ENCODE data around the gene ACTR5.
A peak's percentile ranks its signal among the peaks of the same experiment; 100 is the strongest.

Gene ACTR5

DNA sequence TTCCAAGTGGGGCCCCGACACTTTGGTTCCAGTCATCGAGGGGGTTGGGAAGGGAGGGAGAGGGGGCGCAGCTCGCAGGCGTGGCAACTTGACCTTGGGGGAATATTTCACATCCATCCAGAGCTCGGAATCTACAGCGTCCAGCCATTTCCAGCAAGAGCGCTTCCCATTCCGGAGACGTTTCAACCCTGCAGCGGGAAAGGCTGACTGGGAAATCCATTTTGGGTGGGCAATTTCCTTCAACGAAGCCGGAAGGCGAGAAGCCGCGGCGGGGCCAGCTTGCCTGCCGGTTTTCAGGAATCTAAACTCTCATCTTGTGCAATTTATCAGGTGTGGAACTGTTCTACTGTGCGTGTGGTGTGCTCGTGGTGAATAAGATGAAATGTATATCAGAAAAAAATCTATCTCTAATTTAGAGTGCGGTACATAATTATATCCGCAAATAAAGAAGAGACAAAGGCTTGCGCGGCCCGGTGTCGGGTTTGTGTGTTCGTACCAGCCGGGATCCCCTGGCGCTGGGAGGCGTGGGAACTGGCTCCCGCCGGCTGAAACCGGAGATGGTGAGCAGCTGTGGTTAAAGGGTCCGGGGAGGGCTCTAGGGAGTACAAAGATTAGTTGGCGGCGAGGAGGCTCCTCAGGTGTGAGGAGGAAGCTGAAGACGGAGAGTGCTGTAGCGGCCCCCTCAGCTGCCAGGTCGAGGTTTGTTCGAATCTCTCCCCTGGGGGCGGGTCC is 19.2 kb upstream of the ACTR5 start:
- DNase-seq (peak; percentile 27), ATAC-seq (no peak)

DNA sequence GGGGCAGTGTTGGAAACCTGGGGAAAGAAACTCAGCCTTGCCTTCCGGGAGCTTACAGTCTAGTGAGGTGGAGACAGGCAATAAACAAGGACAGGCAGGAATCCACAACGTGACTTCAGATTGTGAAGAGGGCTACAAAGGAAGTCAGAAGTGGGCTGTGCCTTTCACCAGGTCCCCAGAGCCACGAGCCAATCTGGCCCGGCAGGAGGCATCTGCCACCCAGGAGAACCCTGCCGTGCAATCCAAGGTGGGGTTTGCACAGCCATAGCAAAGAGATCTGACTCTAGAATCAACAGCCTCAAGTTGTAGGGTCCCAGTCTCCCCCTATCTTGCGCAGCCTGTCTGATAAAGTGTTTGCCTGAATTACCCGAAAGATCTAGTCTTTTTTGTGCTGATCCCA is 18.5 kb upstream of the ACTR5 start:
- ATAC-seq = no peak
- DNase-seq = peak; percentile 14

DNA sequence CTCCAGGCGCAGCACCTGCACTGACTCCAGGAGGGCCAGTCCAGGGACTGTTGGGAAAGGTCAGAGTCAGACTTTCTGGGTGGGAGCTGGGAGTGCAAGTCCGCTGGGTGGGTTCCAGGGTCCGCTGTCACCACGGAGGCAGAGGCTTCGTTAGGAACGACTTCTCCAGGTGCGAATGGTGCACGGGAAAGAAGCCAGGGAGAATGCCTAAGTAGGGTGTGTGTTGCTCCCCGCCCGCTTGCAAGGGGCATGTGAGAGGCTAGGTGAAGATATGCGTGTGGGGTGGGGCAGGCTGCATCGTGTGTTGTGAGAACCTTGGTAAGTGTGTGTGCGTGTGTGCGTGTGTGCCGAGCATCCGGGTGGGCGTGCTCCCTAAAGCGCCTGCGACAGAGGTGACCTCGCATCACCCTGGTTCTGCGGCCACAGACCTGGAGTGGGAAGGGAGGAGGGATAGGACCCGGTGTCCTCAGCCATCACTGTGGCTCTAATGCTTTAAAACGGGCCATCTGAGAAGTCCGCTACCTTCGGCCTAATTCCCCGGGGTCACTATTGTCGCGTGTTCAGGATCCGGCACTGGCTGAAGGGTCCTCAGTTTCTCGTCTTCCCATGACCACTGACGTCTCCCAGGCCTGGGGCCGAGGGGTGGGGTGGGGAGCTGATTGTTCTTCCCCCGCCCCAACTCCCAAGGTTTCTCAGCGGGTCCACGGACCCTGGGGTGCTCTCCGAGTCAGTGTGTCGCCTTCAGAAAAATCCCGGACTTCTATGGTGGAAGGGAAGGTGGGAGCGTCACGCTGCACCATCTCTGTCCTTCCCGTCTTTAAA is 17.9 kb upstream of the ACTR5 start:
- ATAC-seq = no peak
- DNase-seq = peak; percentile 7

DNA sequence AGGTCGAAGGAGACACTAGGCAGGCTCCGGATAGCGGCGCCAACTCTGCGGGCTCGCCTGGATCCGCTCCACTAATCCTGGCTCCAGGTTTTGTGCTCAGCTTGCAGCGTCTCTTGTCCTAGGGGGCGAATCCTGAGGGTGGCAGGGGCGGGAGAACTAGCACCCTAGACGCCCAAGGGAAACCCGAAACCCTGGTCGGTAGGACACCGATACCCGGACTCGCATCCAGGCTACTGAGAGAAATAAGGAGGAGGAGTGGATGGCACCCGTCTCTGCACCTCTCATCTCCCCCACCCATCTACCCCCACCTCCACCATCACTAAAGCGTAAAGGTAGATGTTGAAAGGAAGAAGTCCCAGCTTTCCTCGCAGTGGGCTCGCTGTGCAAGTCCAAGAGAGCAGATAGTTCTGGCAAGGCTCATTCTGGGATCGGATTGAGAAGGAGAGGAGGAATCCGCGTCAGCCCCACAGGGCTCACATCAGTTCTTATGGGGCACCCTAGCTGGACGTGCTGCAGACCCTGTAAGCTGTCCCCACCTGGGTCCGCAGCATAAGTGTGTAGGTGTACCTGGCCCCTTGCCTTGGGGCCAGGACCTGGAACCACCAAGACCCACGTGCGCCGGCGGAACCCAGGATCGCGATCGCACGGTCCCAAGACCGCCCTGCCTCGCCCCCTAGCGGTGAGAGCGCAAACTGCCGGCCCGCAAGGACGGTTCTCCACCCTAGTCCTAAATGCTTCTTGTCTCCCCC is 17.1 kb upstream of the ACTR5 start:
- DNase-seq (peak; percentile 91), ATAC-seq (peak; percentile 75)

DNA sequence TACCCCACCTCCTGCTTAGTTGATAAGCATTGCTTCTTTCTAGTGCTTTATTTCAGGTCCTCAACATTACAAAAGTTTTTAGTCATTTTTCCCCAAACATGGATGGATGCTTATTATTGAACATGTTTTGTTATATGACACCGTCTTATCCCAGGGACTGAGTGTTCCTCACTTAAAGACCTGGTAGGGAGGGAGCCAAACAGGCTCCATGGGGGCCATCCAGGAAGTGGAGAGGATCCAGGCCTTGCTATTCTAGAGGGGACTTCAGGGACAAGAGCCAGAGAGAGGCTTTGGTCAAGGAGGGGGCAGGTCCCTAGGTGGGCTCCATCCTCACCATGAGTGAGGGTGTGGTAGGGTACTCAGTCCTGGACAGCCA is 16.5 kb upstream of the ACTR5 start:
- ATAC-seq (no peak), DNase-seq (no peak)

DNA sequence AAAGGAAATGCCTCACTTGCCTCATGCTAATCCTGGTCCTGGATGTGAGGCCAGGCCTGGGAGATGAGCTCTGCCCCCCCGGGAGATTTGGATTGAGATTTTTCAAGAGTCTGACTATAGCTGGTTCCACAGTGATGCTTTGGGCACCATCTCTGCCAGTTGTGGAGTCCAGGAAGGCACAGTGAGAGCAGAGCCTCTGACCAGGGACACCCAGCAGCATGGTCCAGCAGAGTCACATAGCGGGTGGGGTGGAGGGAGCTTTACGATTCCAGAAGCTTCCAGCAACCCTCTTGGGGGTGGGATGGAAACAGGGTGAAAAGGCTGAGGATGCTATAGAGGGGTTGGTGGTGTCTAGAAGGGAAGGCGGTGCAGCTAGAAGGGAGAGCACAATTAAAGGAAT is 15.3 kb upstream of the ACTR5 start:
- no peak for ATAC-seq

DNA sequence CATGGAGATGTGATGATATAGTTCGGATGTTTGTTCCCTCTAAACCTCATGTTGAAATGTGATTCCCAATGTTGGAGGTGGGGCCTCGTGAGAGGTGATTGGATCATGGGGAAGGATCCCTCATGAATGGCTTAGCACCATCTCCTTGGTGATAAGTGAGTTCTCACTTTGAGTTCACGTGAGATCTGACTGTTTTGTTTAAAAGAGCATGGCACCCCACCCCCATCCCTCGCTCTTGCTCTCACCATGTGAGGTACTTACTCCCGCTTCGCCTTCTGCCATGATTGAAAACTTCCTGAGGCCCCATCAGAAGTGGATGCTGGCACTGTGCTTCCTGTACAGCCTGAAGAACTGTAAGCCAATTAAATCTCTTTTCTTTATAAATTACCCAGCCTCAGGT is 13.1 kb upstream of the ACTR5 start:
- ATAC-seq = no peak

More for the DNA sequence above, 15.3 kb upstream of the ACTR5 start:
- DNase-seq = no peak

DNA sequence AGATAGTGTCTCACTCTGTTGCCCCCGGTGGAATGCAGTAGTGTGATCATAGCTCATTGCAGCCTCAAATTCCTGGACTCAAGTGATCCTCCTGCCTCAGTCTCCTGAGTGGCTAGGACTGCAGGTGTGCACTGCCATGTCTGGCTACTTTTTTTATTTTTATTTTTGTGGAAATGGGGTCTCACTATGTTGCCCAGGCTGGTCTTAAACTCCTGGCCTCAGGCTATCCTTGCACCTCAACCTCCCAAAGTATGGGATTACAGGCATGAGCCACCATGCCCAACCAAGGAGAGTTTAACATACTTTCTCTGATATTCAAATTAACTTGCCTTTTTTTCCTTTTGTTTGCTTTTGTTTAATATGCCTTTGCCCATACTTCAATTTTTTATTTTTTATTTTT is 10.4 kb upstream of the ACTR5 start:
- ATAC-seq = no peak

More for the DNA sequence above, 13.1 kb upstream of the ACTR5 start:
- no peak for DNase-seq

DNA sequence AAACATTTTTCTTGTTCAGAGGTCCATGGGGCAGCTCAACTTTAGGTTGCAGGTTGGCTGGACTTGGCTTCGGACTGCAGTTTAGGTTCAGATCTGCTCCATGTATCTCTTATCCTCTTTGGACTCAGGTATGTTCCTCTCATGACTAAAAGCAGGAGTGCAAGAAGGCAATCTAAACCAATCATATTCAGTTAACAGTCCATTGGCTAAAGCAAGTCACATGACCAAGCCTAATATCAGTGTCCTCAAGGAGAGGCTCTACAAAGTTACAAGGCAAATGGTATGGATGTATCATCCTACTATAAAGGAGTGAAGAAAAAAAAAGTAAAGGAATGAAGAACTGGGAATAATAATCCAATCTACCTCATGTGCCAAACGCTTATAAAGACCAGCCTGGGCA is 2.5 kb upstream of the ACTR5 start:
- DNase-seq (no peak), ATAC-seq (no peak)

More for the DNA sequence above, 10.4 kb upstream of the ACTR5 start:
- DNase-seq = no peak

DNA sequence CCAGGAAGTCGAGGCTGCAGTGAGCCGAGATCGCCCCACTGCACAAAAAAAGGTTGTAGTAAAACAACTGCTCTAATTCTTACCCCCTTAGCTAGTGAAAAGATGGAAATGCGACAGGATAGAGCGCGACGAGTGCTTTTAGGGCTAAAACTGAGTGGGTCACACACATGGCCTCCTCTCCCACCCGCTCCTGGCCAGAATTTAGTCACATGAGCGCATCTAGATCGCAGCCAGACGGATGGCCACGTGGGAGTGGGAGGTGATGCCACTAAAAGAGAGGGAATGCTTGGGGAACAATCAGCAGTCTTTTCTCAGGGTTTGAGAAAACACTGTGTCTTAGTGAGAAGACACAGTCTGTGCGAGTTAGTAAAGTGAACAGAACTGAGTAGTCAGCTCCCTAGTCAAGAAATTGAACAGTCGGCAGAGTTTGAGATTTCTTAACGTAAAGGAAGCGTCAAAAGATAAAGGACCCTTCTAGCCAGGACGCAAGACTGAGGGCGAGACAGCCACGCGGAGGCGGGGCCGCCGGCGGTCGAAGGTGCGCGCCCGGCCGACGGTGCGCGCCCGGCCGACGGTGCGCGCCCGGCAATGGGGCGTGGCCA is 664 bp upstream of the ACTR5 start:
- no peak for DNase-seq
- ATAC-seq = no peak

DNA sequence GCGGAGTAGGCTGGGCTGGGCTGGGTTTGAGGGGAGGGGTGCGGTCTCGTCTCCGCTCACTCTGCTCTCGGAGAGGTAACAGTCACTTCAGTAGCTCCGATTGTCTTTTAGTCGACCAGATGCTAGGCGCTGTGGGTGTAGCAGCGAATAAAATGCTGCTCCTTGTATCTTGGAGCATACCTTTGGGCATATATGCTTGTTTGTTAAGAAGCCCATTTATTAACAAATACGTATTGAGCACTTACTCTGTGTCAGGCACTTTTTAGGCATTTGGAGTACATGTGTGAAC is 545 bp downstream of the ACTR5 start:
- DNase-seq (peak; percentile 53), ATAC-seq (peak; percentile 45)

DNA sequence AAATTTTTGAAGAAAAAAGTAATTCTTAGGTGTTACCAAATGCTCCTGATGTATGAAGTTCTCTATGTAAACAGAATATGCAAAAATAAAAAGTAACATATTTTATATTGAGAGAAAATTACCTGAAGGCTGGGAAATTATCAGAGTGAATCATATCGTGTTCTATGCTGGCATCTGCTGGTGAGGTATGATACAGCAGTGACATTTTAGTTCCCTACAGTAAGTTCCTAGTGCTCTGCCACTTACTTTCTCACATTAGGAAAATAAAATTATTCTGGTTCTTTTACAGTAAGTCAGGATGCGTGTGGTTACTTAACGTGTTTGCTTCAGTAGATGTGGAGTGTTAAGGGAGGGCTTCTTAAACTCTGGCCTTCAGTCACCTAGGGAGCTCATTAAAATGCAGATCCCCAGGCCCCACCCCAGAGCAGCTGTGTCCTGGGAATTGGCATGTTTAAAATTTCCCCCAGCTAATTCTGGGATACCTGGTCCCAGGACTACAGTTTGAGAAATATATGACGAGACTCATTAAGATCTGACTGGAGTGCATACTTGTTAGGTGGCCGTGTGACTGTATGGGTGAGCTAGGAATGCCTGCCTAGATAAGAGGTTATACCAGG is 3.2 kb downstream of the ACTR5 start:
- DNase-seq = peak; percentile 20
- ATAC-seq = no peak

DNA sequence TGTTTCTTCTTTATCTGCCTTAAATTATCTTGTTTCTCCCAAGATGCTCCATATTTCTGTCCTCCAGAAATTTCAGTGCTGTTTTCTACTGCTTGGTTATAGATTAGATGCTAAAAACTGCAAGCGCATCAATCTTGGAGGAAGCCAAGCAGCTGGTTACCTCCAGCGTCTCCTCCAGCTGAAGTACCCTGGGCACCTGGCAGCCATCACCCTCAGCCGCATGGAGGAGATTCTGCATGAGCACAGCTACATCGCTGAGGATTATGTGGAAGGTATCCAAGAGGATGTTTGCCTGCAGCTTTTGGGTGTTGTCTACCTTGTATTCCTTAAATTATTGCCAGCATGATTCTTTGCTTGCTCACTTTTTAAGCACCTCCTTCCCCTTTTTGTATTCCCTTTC is 3.8 kb downstream of the ACTR5 start:
- no peak for DNase-seq
- no peak for ATAC-seq

DNA sequence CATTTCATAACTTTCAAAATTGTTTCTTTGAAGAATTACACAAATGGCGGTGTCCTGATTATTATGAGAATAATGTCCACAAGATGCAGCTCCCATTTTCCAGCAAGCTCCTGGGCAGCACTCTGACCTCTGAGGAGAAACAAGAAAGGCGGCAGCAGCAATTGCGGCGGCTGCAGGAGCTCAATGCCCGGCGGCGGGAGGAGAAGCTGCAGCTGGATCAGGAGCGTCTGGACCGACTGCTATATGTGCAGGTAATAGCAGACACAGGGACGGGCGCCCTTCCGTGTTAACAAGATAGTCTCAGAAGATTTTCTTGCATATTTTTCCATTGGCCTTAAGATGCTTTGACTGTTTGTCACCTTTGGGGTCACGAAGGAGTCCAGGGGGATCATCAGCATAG is 6.7 kb downstream of the ACTR5 start:
- no peak for DNase-seq
- ATAC-seq = no peak

DNA sequence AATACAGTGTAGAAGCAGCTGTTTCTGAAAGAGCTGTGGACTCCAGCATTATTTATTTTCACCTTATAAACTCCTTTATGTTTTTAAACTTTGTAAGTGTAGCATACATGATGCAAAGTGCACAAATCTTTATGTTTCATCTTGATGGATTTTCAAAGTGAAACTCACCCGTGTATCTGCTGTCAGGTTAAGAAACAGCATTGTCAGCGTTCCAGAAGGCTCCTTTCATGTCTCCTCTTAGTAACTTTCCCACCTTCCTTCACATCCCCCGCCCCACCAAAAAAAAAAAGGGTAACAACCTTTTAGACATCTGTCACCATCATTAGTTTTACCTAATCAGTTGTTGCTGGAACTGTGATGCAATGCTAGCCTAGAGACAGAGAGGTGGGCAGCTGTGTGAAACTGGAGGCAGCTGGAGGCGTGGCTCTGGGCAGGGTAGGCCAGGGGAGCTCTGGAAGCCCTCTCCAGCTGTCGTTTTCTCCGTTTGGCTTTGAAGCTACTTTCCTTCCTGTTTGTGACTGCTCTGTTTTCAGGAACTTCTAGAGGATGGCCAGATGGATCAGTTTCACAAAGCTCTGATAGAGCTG is 7.2 kb downstream of the ACTR5 start:
- DNase-seq (no peak), ATAC-seq (no peak)

DNA sequence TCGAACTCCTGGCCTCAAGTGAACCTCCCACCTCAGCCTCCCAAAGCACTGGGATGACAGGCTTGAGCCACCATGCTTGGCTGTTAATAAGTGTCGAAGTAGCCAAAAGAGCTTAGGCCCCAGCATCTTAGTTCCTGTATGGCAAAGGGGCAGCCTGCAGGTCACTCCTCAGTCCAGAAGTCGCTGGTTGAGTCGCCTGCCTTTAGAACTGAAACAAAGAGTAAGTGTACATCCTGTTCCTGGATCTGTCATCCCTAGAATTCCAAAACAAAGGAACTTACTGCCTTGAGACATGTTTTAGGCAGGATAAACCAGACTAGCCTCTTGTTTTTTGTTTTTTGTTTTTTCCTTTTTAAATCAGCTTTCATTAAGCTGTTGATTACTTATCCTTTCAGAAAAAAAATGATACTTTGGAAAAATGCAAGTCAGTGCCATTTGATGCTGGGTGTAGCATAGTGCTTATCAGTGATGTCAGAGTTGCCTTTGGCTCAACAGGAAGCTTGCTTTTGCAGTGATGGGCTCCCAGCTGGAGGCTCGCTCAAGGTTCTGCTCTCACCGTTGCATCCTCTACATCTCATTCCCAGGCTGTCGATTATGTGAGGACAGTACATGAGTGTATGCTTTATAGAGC is 9.0 kb downstream of the ACTR5 start:
- ATAC-seq = no peak

DNA sequence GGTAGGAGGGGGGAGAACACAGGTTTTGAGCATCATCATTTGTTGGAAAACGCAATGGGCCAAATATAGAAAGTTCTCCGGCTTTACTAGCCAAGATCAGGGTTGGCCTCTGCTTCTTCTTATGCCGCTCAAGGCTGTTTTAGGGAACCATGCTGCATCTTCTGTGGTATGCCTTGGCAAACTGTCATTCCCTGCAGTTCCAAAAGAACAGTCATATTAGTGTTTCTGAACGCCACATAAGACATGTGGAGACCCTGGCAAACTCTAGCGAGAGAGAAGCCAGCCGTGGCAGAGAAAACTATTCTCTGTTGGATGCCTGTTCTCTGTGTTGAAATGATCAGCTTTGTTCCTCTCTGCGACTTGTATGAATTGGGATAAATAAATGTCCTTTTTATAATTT is 10.8 kb downstream of the ACTR5 start:
- DNase-seq = no peak
- no peak for ATAC-seq

More for the DNA sequence above, 9.0 kb downstream of the ACTR5 start:
- DNase-seq = no peak

DNA sequence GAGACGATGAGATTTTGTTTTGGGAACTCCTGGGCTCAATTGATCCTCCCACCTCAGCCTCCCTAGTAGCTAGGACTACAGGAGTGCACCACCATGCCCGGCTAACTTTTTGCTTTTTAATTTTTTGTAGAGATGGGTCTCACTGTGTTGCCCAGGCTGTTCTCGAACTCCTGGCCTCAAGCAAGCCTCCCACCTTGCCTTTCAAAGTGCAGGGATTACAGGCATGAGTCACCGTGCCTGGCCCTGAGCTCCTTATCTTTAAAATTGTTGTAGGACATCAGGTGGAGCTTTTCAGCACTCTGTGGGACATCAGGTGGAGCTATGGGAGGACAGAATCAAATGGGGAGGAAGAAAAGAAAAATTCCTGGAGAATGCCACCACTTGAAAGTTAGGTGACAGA is 12.7 kb downstream of the ACTR5 start:
- DNase-seq (no peak), ATAC-seq (no peak)

DNA sequence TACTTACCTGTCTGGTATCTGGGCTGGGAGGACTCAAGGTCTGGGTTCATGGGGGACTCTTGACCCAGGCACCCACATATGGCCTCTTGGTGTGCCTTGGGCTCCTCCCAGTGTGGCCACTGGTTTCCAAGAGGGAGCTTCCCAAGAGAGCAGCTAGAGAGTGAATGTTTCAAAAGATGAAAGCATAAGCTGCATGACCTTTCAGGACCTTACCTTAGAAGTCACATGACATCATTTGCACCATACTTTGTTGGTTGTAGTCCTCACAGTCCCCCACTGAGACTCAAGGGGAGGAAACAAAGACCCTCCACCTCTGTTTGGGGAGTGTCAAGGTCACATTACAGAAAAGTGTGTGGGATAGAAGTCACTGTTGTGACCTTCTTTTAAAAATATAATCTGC is 13.9 kb downstream of the ACTR5 start:
- ATAC-seq (no peak), DNase-seq (no peak)

DNA sequence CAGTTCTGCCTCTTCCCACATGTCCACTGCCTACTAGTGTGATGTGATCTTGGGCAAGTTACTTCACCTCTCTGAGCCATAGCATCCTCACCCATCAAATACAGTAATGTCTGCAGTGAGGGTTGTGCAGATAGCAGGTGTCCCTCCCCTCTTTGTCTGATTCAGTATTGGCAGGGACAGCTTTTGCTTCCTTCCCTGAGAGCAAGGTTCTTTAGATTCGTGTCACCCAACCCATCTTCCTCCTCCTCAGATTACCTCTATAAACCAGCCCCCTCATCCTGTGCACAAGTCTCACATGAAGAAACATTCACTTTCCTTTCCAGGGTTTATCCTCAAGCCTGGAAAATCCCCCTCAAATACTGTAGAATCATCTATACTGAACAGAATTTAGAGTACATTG is 15.4 kb downstream of the ACTR5 start:
- no peak for ATAC-seq
- DNase-seq = no peak

DNA sequence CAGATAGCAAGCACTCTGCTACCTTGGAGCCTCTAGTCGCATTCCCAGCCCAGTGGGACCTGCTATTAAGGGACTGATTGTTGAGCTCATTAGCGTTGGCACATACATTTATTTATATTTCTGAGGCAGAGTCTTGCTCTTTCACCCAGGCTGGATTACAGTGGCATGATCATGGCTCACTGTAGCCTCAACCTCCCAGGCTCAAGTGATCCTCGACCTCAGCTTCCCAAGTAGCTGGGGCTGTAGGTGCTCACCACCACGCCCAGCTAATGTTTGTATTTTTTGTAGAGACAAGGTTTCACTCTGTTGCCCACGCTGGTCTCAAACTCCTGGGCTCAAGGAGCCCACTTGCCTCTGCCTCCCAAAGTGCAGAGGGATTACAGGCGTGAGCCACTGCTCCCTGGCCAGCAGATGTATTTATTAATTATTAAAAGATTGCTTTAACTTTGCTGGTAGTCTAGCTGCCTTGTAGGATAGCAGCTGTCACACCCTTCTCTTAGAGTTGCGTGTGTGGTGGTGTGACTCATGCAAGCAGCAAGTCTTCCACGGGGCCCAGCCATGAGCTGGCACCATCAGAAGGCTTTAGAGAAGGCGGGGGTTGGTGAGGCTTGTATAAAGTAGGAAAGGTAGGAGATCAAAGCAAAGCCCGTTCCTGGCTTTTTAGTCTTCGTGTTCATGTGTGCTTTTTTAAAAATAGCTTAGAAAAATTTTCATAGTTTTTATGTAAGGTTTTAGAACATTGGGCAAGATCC is 16.5 kb downstream of the ACTR5 start:
- peak; percentile 100 for ATAC-seq

More for the DNA sequence above, 16.5 kb downstream of the ACTR5 start:
- DNase-seq = peak; percentile 64

Measured in stimulated activated naive CD8-positive, alpha-beta T cell treated with anti-CD3 and anti-CD28 coated beads, Interleukin-15, Interleukin-2, amounts not matched to agents 100 U/mL and 50 U/mL, for 24 hours (primary cell).